Mucosa of descending colon (tissue), 3 donors: ENCODE results near the gene ZSWIM7. TPM values are rescaled to one million over a fixed set of nuclear protein-coding genes. Genes with fewer than 3 reads are reported as not detected.
"Not testable (repeated sequence)": the region's sequence is repeated elsewhere in the genome, so short reads cannot be mapped to it uniquely, and the experiment has no call there.

Source experiments
- ATAC-seq: fragments of 200-7000 bp; cut with Tn5 transposase; one replicate; pipeline ENCODE4 v1.9.1; 2020; ENCODE audit warnings: mild to moderate bottlenecking, moderate library complexity
- DNase-seq, 3 donors: peaks; one replicate each; pipeline ENCODE4 v3.0.0-alpha.2; 2020
- H3K36me3 ChIP-seq: fragments of 200-600 bp; one replicate; pipeline ENCODE4 v1.8.0; 2021; ENCODE audit warnings: low read depth, mild to moderate bottlenecking
- H3K4me1 ChIP-seq: fragments of 200-600 bp; one replicate; pipeline ENCODE4 v1.8.0; 2021; ENCODE audit warnings: low read depth, mild to moderate bottlenecking
- H3K4me3 ChIP-seq: fragments of 200-600 bp; one replicate; pipeline ENCODE4 v1.8.0; 2021; ENCODE audit warnings: mild to moderate bottlenecking
- H3K9me3 ChIP-seq: fragments of 200-600 bp; one replicate; pipeline ENCODE4 v1.8.0; 2021; ENCODE audit warnings: mild to moderate bottlenecking
- CTCF ChIP-seq: fragments of 200-600 bp; IDR thresholded peaks from one replicate; pipeline ENCODE4 v1.8.0; 2022; ENCODE audit warnings: antibody characterized with exemption, mild to moderate bottlenecking
- intact Hi-C, 2 donors: fragments of 100-400 bp; cut with DNase I in 1 of 2; cut with micrococcal nuclease in 1 of 2; formaldehyde crosslinking; loops; one replicate each; pipeline versions ENCODE4 v1.11.0 to v1.11.1; 2022; cut with DNase I, micrococcal nuclease
- total RNA-seq, 3 donors: library from RNA; stranded (reverse); fragmentation: NEBNext Ultra II Directional in 2 of 3; extraction: Animal tissue kit (Norgen Biotek cat#: 25700) in 2 of 3; gene quantifications; one replicate each; pipeline versions ENCODE4 v1.2.1 to v1.2.4, GENCODE V29; 2021 to 2023
- donor health status: DM: no; HTN: no; CAD: no; lungs with moderate emphysema.
- donor health status: DM: no; HTN: no; CAD: no.
- donor health status: DM: no; HTN: yes; CAD: no.

The ZSWIM7 gene
- total RNA-seq, 3 donors from 2014 or later, result 17.3 to 32.1 (median 26.0) TPM

DNA sequence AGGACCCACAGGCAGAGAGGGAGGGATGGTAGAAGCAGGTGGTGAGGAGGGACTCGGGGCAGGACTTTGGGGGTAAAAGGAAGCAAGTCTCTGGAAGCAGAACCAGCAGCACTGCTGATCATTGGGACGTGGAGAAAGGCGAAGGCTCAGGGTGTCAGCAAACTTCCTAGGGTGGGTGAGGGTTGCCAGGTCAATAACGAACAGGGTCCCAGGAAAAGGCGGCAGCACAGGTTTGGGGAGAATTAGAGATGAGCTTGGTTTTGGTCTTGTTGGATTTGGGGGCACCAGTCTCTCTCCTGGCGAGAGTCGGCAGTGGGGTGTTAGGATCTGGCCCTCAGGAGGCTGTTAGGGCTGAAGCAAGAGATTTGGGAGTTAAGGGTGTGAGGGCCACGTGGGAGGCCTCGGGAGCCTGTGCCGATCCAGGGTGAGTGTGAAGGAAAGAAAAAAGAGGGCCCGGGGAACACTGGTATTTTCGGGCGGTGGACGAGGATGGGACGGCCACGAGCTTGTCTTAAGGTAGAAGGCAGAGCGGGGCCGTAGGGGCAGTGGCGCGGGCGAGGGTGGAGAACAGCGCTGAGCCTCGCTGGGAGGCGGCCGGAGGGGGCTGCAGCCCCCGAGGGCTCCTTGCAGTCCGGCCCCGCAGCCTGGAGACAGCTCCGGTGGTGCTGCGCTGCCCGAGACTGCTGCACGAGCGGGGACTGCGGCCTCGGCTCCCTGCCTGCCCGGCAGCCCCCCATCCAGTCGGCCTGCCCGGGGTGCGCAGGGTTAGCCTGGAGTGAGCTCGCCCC, 55.3 kb downstream of the ZSWIM7 start:
- no peak for TF ChIP-seq CTCF
- no peaks in the 10 kb centered on the region for H3K9me3 ChIP-seq
- intact Hi-C loops, result loop anchor here in 1 of 2 donors (10.0 kb wide), 1 partner anchor 51 kb away; the partner anchor contains the start of genes TTC19 and ZSWIM7
- no peaks in the 10 kb centered on the region for H3K36me3 ChIP-seq
- ATAC-seq, result no peak
- H3K4me1 ChIP-seq, result peaks cover 11% of the 10 kb centered on the region
- H3K4me3 ChIP-seq, result no peak overlapping the region
- DNase-seq, result no peak

GRCh38 chr17:15942207-15942833, 57.2 kb downstream of the ZSWIM7 start:
- intact Hi-C loops, result loop anchor here in 1 of 2 donors (10.0 kb wide), 1 partner anchor 52 kb away; the partner anchor contains the start of genes TTC19 and ZSWIM7

GRCh38 chr17:15941781-15942180, 57.7 kb downstream of the ZSWIM7 start:
- DNase-seq, result no peak
- intact Hi-C loops, result loop anchor here in 1 of 2 donors (10.0 kb wide), 1 partner anchor 53 kb away; the partner anchor contains the start of genes TTC19 and ZSWIM7
- H3K9me3 ChIP-seq, result no peaks in the 10 kb centered on the region
- ATAC-seq, result no peak
- H3K4me3 ChIP-seq, result no peak overlapping the region
- TF ChIP-seq CTCF, result no peak
- peaks cover under 1% of the 10 kb centered on the region for H3K4me1 ChIP-seq
- no peaks in the 10 kb centered on the region for H3K36me3 ChIP-seq

More at GRCh38 chr17:15942207-15942833, 57.2 kb downstream of the ZSWIM7 start:
- peaks cover 6% of the 10 kb centered on the region for H3K4me1 ChIP-seq
- no peak for TF ChIP-seq CTCF
- no peaks in the 10 kb centered on the region for H3K36me3 ChIP-seq
- no peaks in the 10 kb centered on the region for H3K9me3 ChIP-seq
- no peak for DNase-seq
- no peak overlapping the region for H3K4me3 ChIP-seq
- ATAC-seq, result no peak

DNA sequence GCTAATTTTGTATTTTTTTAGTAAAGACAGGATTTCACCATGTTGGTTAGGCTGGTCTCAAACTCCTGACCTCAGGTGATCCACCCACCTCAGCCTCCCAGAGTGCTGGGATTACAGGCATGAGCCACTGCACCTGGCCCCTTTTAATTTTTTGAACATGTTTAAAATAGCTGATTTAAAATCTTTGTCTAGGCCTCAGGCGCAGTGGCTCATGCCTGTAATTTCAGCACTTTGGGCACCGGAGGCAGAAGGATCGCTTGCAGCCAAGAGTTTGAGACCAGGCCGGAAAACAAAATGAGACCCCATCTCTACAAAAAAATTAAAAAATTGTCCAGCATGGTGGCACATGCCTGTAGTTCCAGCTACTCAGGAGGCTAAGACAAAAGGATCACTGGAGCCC, 63.0 kb downstream of the ZSWIM7 start:
- ATAC-seq, DNase-seq, H3K36me3 ChIP-seq, intact Hi-C loops, H3K9me3 ChIP-seq, H3K4me3 ChIP-seq, H3K4me1 ChIP-seq: not testable (repeated sequence)

GRCh38 chr17:15935891-15936290, 63.6 kb downstream of the ZSWIM7 start:
- TF ChIP-seq CTCF, result no peak
- Histone ChIP-seq H3K4me1 (no peaks in the 10 kb centered on the region), H3K4me3 (no peak overlapping the region), H3K9me3 (no peaks in the 10 kb centered on the region), H3K36me3 (no peaks in the 10 kb centered on the region)
- ATAC-seq, result no peak
- DNase-seq, result no peak
- intact Hi-C loops, result no loop called here

GRCh38 chr17:15934866-15935265, 64.6 kb downstream of the ZSWIM7 start:
- no peak for TF ChIP-seq CTCF
- H3K9me3 ChIP-seq, result no peaks in the 10 kb centered on the region
- intact Hi-C loops, result no loop called here
- H3K4me1 ChIP-seq, result no peaks in the 10 kb centered on the region
- no peak for DNase-seq
- no peak overlapping the region for H3K4me3 ChIP-seq
- no peaks in the 10 kb centered on the region for H3K36me3 ChIP-seq
- no peak for ATAC-seq
